HG03565 (cell line): ENCODE data around the gene FOXC1.

Experiments used
- ATAC-seq: cut with Tn5 transposase; IDR thresholded peaks from one replicate; pipeline ENCODE4 v1.9.1; 2021; ENCODE audit warnings: mild to moderate bottlenecking, moderate library complexity; ENCODE audit not compliant: unreplicated experiment

The FOXC1 gene

GRCh38 chr6:1640476-1640875 is 30.8 kb downstream of the FOXC1 start:
- no peak for ATAC-seq

GRCh38 chr6:1641343-1641885 is 31.7 kb downstream of the FOXC1 start:
- no peak for ATAC-seq

- no peak for ATAC-seq
Observed at GRCh38 chr6:1643111-1643510, 33.4 kb downstream of the FOXC1 start.

GRCh38 chr6:1643830-1644445 is 34.2 kb downstream of the FOXC1 start:
- ATAC-seq, result no peak

DNA sequence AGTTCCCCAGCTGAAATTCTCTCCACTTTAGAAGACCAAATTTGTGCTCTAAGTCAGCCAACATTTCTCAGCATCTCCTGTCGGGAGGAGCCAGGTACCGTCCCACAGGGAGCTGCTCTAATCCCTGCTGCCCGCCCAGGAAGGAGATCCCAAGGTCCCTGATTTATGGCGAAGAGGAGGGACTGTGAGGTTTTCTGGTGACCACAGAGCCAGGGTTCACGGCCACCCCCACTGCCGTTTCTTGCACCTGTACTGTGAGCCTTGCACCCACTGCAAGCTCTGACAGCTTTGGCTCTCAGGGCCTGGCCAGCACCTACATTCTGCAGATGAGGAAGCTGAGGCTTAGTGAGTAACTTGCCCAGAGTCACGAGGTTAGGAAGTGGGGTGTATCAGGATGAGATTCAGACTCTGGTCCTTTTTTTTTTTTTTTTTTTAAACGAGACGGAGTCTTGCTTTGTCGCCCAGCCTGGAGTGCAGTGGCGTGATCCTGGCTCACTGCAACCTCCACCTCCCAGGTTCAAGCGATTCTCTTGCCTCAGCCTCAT is 34.9 kb downstream of the FOXC1 start:
- no peak for ATAC-seq

GRCh38 chr6:1645466-1646185 is 35.9 kb downstream of the FOXC1 start:
- ATAC-seq, result no peak

DNA sequence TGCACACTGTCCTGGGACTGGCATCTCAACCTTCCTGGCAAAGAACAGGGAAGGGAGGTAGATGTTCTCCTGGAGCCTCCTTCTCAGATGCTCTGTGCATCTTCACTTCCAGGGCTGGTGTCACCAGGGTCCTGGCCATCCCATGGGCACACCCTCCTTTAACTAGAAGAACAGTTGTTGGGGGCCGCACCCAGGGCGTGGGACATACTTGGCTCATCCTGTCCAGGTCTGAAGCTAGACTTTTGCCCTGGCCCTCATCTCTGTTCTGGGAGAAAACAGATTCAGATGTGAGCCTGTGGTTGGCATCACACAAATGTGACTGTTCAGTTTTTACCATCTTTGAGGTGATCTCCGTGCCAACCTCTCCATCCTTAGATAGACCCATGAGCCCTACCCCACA is 41.6 kb downstream of the FOXC1 start:
- ATAC-seq, result no peak

DNA sequence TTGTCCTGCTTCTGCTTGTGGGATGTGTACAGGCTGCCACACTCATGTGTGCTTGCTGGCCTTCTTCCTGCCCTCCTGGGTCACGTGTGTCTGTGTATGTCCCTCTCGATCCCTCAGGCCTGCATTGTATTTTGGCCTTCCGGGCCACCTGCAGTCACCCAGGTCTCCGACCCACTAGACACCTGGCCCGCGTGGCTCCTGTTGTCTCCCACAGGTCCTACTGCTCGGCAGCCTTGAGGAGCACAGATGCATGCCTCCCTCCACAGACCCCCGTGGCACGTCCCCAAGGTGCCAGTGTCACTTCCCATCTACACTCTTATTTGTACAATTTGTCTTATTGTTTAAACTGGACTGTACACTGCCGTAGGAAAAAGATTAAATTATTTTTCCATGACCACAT is 43.1 kb downstream of the FOXC1 start:
- ATAC-seq, result no peak

- ATAC-seq, result no peak
Observed at GRCh38 chr6:1654054-1654453, 44.3 kb downstream of the FOXC1 start.

- no peak for ATAC-seq
Observed at GRCh38 chr6:1657116-1657770, 47.5 kb downstream of the FOXC1 start.

- ATAC-seq, result no peak
Observed at GRCh38 chr6:1657771-1658165, 48.1 kb downstream of the FOXC1 start.

DNA sequence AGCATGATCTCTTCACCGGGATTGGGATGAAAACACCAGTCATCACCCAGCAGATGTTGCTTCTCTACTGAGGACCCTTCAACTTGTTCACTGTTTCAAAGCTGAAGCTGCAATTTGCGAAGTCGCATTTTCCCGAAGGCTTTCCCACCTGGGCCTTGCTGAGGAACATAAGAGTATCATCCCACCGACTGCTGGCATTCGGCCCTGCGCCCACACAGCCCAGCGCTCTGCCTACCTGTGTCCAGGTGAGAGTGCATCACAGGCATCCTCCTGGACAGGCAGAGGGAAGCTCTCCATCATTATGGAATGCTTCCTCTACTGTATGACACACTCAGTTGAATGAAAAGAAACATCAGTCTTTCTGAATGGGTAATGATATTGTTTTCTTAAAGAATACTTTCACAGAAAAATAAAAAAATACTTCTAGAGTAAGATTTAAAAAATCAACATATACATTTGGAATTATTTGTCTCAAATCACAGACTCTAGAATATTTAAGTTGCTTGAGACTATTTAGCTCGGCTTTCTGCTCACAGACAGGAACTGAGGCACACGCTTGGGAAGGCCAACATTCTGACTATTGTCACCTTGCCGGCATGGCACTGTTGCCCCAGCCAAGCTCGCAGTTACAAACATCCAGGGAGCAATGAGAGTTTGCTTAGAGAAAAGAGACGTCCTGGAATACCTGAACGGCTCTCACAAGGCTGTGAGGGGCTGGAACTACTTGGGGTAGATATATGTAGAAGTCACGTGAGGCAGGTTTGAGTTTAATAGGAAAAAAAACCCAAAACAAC is 48.7 kb downstream of the FOXC1 start:
- ATAC-seq, result no peak

- no peak for ATAC-seq
Observed at GRCh38 chr6:1659816-1660215, 50.1 kb downstream of the FOXC1 start.

DNA sequence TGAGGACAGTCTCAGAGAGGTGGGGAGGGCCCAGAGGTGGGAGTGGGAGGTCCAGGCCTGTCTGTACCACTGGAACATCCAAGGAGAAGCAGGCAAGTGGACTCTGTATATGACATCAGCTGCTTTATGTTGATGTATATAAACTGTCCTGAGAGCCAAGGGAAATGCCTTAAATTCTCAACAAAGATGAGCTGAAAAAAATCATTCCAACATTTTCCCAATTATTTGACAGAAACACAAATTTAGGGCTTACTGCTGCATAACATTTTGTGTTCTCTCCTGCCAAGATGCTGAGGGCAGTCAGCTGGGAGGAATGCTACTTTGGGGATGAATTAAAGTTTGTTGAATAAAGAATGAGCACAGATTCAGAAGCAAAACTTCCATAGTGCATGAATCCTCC is 52.8 kb downstream of the FOXC1 start:
- ATAC-seq, result no peak
